OCI-LY1 (cell line): Measurements from ENCODE around the gene SKAP2.

Source experiments
- H2AFZ ChIP-seq: fragments of 200-600 bp; sonication (generic), shearing (Covaris generic); 2 replicates; pipeline ENCODE4 v1.6.0; 2014; ENCODE audit warnings: antibody characterized with exemption, mild to moderate bottlenecking, low read length
- H3F3A ChIP-seq: fragments of 200-600 bp; sonication (generic), shearing (Covaris generic); 2 replicates; pipeline ENCODE4 v1.6.0; 2014; ENCODE audit warnings: mild to moderate bottlenecking, antibody characterized with exemption, low read length, moderate library complexity; ENCODE audit not compliant: insufficient read depth
- H3K27ac ChIP-seq: fragments of 200-600 bp; sonication (generic); 2 replicates; pipeline ENCODE4 v1.5.1; 2014; ENCODE audit warnings: low read length, mixed run types, mild to moderate bottlenecking, low read depth; ENCODE audit not compliant: poor library complexity, severe bottlenecking
- H3K27me3 ChIP-seq: fragments of 200-600 bp; sonication (generic); 2 replicates; pipeline ENCODE4 v1.6.0; 2014; ENCODE audit warnings: antibody characterized with exemption, mild to moderate bottlenecking, low read length, moderate library complexity; ENCODE audit not compliant: insufficient read depth
- H3K36me3 ChIP-seq: fragments of 200-600 bp; sonication (generic); 2 replicates; pipeline ENCODE4 v1.6.1; 2014; ENCODE audit warnings: mild to moderate bottlenecking, antibody characterized with exemption, low read length, moderate library complexity, mixed read lengths; ENCODE audit not compliant: insufficient read depth
- H3K4me1 ChIP-seq: fragments of 200-600 bp; sonication (generic); 2 replicates; pipeline ENCODE4 v1.5.1; 2014; ENCODE audit warnings: mild to moderate bottlenecking, low read length, moderate library complexity; ENCODE audit not compliant: insufficient read depth, severe bottlenecking
- H3K4me2 ChIP-seq: fragments of 200-600 bp; sonication (generic), shearing (Covaris generic); 2 replicates; pipeline ENCODE4 v1.6.1; 2014; ENCODE audit warnings: low read length
- H3K4me3 ChIP-seq: fragments of 200-600 bp; sonication (generic); 2 replicates; pipeline ENCODE4 v1.5.1; 2014; ENCODE audit warnings: low read length, low read depth, mild to moderate bottlenecking, mixed read lengths; ENCODE audit not compliant: poor library complexity, severe bottlenecking
- H3K79me2 ChIP-seq: fragments of 200-600 bp; shearing (Covaris generic); 2 replicates; pipeline ENCODE4 v1.6.1; 2016; ENCODE audit warnings: mixed run types, low read length, mixed read lengths; ENCODE audit not compliant: insufficient read depth
- H3K9ac ChIP-seq: fragments of 200-600 bp; sonication (generic), shearing (Covaris generic); 2 replicates; pipeline ENCODE4 v1.6.1; 2014; ENCODE audit warnings: mild to moderate bottlenecking, low read length, mixed read lengths
- H3K9me2 ChIP-seq: fragments of 200-600 bp; sonication (generic), shearing (Covaris generic); 2 replicates; pipeline ENCODE4 v1.6.1; 2014; ENCODE audit warnings: low read depth, mild to moderate bottlenecking, low read length, mixed read lengths
- H3K9me3 ChIP-seq: fragments of 200-600 bp; shearing (Covaris generic); 2 replicates; pipeline ENCODE4 v1.6.1; 2014; ENCODE audit warnings: low read length, mixed read lengths
- H4K20me1 ChIP-seq: fragments of 200-600 bp; sonication (generic), shearing (Covaris generic); 2 replicates; pipeline ENCODE4 v1.6.0; 2016; ENCODE audit warnings: mild to moderate bottlenecking, low read length; ENCODE audit not compliant: insufficient read depth
- CTCF ChIP-seq: fragments of 200-600 bp; sonication (generic), shearing (Covaris generic); IDR thresholded peaks from 2 replicates; pipeline ENCODE4 v1.5.1; 2017; ENCODE audit warnings: mild to moderate bottlenecking, antibody characterized with exemption, low read length, moderate library complexity, mixed read lengths
- EZH2 ChIP-seq: fragments of 200-600 bp; sonication (generic), shearing (Covaris generic); IDR thresholded peaks from 2 replicates; pipeline ENCODE4 v1.8.0; 2017; ENCODE audit warnings: borderline replicate concordance, mixed run types, mild to moderate bottlenecking, antibody characterized with exemption, low read length, moderate library complexity, mixed read lengths

The SKAP2 gene

GRCh38 chr7:26792006-26792405 lies 72.4 kb downstream of the SKAP2 start:
- Histone ChIP-seq H3K4me2 (no peak overlapping the region), H2AFZ (no peak overlapping the region), H3K9me3 (no peaks in the 10 kb centered on the region), H3K27ac (no peak overlapping the region), H3K9ac (no peak overlapping the region), H3K36me3 (no peaks in the 10 kb centered on the region), H3K4me1 (no peaks in the 10 kb centered on the region), H4K20me1 (no peaks in the 10 kb centered on the region), H3F3A (no peaks in the 10 kb centered on the region), H3K9me2 (no peaks in the 10 kb centered on the region), H3K79me2 (no peaks in the 10 kb centered on the region), H3K27me3 (no peaks in the 10 kb centered on the region), H3K4me3 (no peak overlapping the region)
- no peak for TF ChIP-seq CTCF
- TF ChIP-seq EZH2: no peak

- Histone ChIP-seq H3K27ac (no peak overlapping the region), H3K36me3 (no peaks in the 10 kb centered on the region), H3K4me2 (no peak overlapping the region), H3K4me3 (no peak overlapping the region), H4K20me1 (no peaks in the 10 kb centered on the region), H3K9me3 (no peaks in the 10 kb centered on the region), H2AFZ (no peak overlapping the region), H3F3A (no peaks in the 10 kb centered on the region), H3K27me3 (no peaks in the 10 kb centered on the region), H3K79me2 (no peaks in the 10 kb centered on the region), H3K9ac (no peak overlapping the region), H3K9me2 (no peaks in the 10 kb centered on the region), H3K4me1 (no peaks in the 10 kb centered on the region)
- no peak for TF ChIP-seq EZH2
- TF ChIP-seq CTCF: no peak
These were observed 74.8 kb downstream of the SKAP2 start for GRCh38 chr7:26789481-26790184.

DNA sequence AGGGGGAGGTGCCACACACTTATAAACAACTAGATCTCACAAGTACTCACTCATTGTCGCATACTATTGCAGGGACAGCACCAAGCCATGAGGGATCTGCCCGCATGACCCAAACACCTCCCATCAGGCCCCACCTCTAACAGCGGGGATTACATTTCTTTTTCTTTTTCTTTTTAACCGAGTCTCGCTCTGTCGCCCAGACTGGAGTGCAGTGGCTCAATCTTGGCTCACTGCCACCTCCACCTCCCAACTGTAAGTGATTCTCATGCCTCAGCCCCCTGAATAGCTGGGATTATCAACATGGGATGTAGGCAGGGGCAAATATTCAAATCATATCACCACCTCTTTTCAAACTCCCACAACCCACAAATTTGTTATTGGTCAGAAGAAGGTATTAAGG lies 76.7 kb downstream of the SKAP2 start:
- Histone ChIP-seq H3K79me2 (no peaks in the 10 kb centered on the region), H3K9me3 (no peaks in the 10 kb centered on the region), H2AFZ (no peak overlapping the region), H3K36me3 (no peaks in the 10 kb centered on the region), H3K4me2 (no peak overlapping the region), H3K27me3 (no peaks in the 10 kb centered on the region), H3F3A (no peaks in the 10 kb centered on the region), H3K9me2 (no peaks in the 10 kb centered on the region), H3K27ac (no peak overlapping the region), H3K4me3 (no peak overlapping the region), H3K4me1 (no peaks in the 10 kb centered on the region), H3K9ac (no peak overlapping the region), H4K20me1 (no peaks in the 10 kb centered on the region)
- no peak for TF ChIP-seq EZH2
- no peak for TF ChIP-seq CTCF
